Psoas muscle (tissue), 8 donors: Measurements from ENCODE around the gene FLNA. TPM values are rescaled to one million over a fixed set of nuclear protein-coding genes. Genes with fewer than 3 reads are reported as not detected.

Experiments used
- ATAC-seq, 4 donors: fragments of 200-7000 bp; cut with Tn5 transposase; one replicate each; pipeline ENCODE4 v1.9.1; 2020; ENCODE audit warnings: moderate library complexity in 3 of 4, mild to moderate bottlenecking in 2 of 4
- DNase-seq, 2 donors: peaks; one replicate each; pipeline ENCODE4 v3.0.0-alpha.2; 2020
- H3K27ac ChIP-seq: fragments of 200-600 bp; one replicate; pipeline ENCODE4 v1.8.0; 2022
- H3K27me3 ChIP-seq, 3 donors: fragments of 200-600 bp in 1 of 3; one replicate each; pipeline versions ENCODE4 v1.6.1 to v1.8.0; 2013 to 2022; ENCODE audit warnings: low read length in 2 of 3, mild to moderate bottlenecking in 2 of 3, moderate library complexity in 1 of 3; ENCODE audit not compliant: insufficient read depth in 3 of 3
- H3K36me3 ChIP-seq, 2 donors: fragments of 200-600 bp in 1 of 2; one replicate each; pipeline versions ENCODE4 v1.6.1 to v1.8.0; 2013 to 2022; ENCODE audit warnings: low read depth in 1 of 2, mild to moderate bottlenecking in 1 of 2, moderate library complexity in 1 of 2; ENCODE audit not compliant: insufficient read depth in 1 of 2
- H3K4me1 ChIP-seq: fragments of 200-600 bp; one replicate; pipeline ENCODE4 v1.8.0; 2022
- H3K4me3 ChIP-seq: fragments of 200-600 bp; one replicate; pipeline ENCODE4 v1.8.0; 2022; ENCODE audit warnings: mild to moderate bottlenecking
- H3K9me3 ChIP-seq: fragments of 200-600 bp; one replicate; pipeline ENCODE4 v1.8.0; 2022
- CTCF ChIP-seq: fragments of 200-600 bp; IDR thresholded peaks from one replicate; pipeline ENCODE4 v1.8.0; 2022; ENCODE audit warnings: antibody characterized with exemption
- WGBS, 3 donors: extraction: QIAGEN DNeasy Blood & Tissue Kit; methylation state at CpG; one replicate each; pipeline versions ENCODE4 v1.1.6 to v1.1.7; 2013; 5-methylcytosine and 5-hydroxymethylcytosine counted together
- intact Hi-C, 2 donors: fragments of 100-400 bp; cut with DNase I; formaldehyde crosslinking; loops; one replicate each; pipeline versions ENCODE4 v1.11.0 to v1.14.2; 2022
- polyA plus RNA-seq, 3 donors: library from polyadenylated mRNA; stranded (reverse); fragments of 200-250 nt; gene quantifications; one replicate each; pipeline ENCODE4 v1.2.3, GENCODE V29; 2013
- total RNA-seq, 4 donors: library from RNA; stranded (reverse); fragmentation: NEBNext Ultra II Directional in 2 of 4; extraction: Animal tissue kit (Norgen Biotek cat#: 25700) in 2 of 4; gene quantifications; one replicate each; pipeline versions ENCODE4 v1.2.1 to v1.2.4, GENCODE V29; 2021 to 2023
- donor health status: healthy with polysubstance abuse.
- donor health status: DM: no; HTN: no; CAD: no; lungs with moderate emphysema.
- donor health status: Bipolar disorder and iron deficiency.
- donor health status: healthy.
- donor health status: DM: yes; HTN: yes; CAD: no.
- donor health status: DM: no; HTN: no; CAD: no.
- donor health status: DM: no; HTN: no; CAD: no.
- donor health status: DM: yes; HTN: yes; CAD: no.

The FLNA gene
- total and polyA plus RNA-seq, 7 donors, result 45.7 to 106 (median 67.4) TPM

GRCh38 chrX:154321152-154321551, 53.3 kb downstream of the FLNA start:
- no peak for TF ChIP-seq CTCF
- no peak overlapping the region for H3K27ac ChIP-seq
- intact Hi-C loops, result no loop called here
- peaks cover 0 to 8% (median 0%) of the 10 kb centered on the region in 3 donors for H3K27me3 ChIP-seq
- no peaks in the 10 kb centered on the region for H3K36me3 ChIP-seq
- DNase-seq, result no peak
- no peak overlapping the region for H3K4me3 ChIP-seq
- WGBS, 3 donors, result 77 to 87% (median 84%) methylated on average over 7 of the region's 7 CpGs
- no peaks in the 10 kb centered on the region for H3K9me3 ChIP-seq
- no peaks in the 10 kb centered on the region for H3K4me1 ChIP-seq
- no peak for ATAC-seq

DNA sequence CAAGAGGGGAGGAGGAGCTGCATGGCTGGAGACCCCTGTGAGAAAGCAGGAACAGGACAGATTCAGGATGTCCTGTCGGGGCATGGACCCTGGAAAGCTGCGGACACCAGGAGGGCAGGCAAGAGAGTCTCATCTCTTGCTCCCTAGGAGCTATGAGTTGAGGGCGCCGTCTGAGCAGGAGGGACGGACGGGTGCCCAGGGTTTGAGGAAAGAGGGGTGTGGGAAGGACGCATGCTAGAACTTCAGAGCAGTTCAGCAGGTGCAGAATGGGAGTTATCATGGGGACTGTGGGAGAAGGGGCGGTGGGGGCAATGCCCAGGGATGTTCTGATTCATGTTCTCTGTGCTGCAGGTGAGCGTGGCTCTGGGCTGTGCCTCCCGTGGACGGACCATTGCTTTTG, 54.0 kb downstream of the FLNA start:
- no peak for ATAC-seq
- no peak overlapping the region for H3K27ac ChIP-seq

DNA sequence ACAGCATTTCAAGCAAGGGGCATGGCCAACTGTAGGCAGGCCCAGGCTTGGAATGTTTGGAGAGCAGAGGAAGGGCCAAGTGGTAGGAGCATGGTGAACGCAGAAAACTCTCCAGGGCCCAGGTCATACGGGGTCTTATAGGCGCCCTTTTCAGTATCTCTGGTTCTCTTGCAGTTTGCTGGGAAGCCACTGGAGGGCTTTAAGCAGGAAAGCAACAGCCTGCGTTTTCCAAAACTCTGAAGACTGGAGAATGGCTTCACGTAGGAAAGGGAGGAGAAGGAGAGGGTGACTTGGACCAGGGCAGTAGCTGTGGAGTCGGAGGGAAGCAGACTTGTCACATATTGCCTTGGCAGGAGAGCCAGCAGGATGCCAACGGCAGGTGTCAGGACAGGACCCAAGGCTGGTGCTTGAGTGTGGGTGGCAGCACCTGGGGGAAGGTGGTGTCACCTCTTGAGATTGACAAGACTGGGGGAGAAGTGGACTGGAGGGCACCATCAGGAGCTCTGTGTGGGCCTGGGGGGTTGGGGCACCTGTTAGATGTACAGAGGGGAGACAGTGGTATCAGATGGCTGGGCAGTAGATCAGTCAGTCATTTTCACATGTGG, 56.9 kb downstream of the FLNA start:
- Histone ChIP-seq H3K27me3 (peaks cover 0 to 22% (median 0%) of the 10 kb centered on the region in 3 donors), H3K36me3 (no peaks in the 10 kb centered on the region), H3K4me3 (no peak overlapping the region), H3K9me3 (no peaks in the 10 kb centered on the region), H3K4me1 (no peaks in the 10 kb centered on the region), H3K27ac (no peak overlapping the region)
- peak in 3 of 4 donors; percentile 25 to 50 (median 28) for ATAC-seq
- intact Hi-C loops, result loop anchor here in 1 of 2 donors (5.0 kb wide), 1 partner anchor 215 kb away; no protein-coding TSS in a partner anchor
- TF ChIP-seq CTCF, result peak; percentile 40
- WGBS, 3 donors, result 15 to 24% (median 21%) methylated on average over 6 to 7 of the region's 7 CpGs
- no peak for DNase-seq

More for the DNA sequence above, 54.0 kb downstream of the FLNA start:
- Histone ChIP-seq H3K36me3 (no peaks in the 10 kb centered on the region), H3K4me1 (no peaks in the 10 kb centered on the region), H3K27me3 (peaks cover 0 to 10% (median 0%) of the 10 kb centered on the region in 3 donors), H3K4me3 (no peak overlapping the region), H3K9me3 (no peaks in the 10 kb centered on the region)
- intact Hi-C loops, result no loop called here
- no peak for DNase-seq
- no peak for TF ChIP-seq CTCF
- 86 to 92% (median 92%) methylated on average over 7 to 11 of the region's 11 CpGs for WGBS, 3 donors

DNA sequence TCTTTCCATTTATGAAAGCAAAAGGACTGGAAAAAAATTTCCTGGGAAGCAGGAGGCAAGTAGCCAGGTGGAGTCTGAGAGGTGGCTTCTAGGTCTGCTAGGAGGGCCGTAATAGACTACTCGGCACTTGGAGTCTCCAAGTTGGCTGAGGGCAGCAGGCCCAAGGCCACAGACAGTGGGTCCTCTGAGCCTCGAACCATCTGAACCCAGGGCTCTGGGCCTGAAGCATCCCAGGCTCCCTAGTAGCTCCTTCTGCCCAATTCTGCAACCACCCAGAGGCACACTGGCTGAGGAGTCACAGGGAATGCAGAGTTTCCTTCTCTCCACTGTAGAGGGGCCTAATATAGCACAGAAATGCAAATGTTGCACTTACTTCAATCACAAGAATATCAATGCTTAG, 59.0 kb downstream of the FLNA start:
- H3K4me3 ChIP-seq, result no peak overlapping the region
- no peaks in the 10 kb centered on the region for H3K9me3 ChIP-seq
- intact Hi-C loops, result loop anchor here in 1 of 2 donors (5.0 kb wide), 1 partner anchor 217 kb away; no protein-coding TSS in a partner anchor
- no peak for DNase-seq
- ATAC-seq, result no peak
- no peaks in the 10 kb centered on the region for H3K4me1 ChIP-seq
- H3K36me3 ChIP-seq, result no peaks in the 10 kb centered on the region
- H3K27me3 ChIP-seq, result peaks cover 0 to 26% (median 0%) of the 10 kb centered on the region in 3 donors
- H3K27ac ChIP-seq, result no peak overlapping the region
- WGBS, 3 donors, result 84 to 100% (median 93%) methylated on average over 2 to 3 of the region's 3 CpGs
- TF ChIP-seq CTCF, result no peak

- WGBS, 3 donors, result 76 to 86% (median 83%) methylated on average over 5 of the region's 5 CpGs
- H3K4me3 ChIP-seq, result no peak overlapping the region
- intact Hi-C loops, result no loop called here
- DNase-seq (no peak), ATAC-seq (no peak)
- TF ChIP-seq CTCF, result no peak
- H3K36me3 ChIP-seq, result no peaks in the 10 kb centered on the region
- no peak overlapping the region for H3K27ac ChIP-seq
- peaks cover 0 to 24% (median 0%) of the 10 kb centered on the region in 3 donors for H3K27me3 ChIP-seq
- no peaks in the 10 kb centered on the region for H3K9me3 ChIP-seq
- no peaks in the 10 kb centered on the region for H3K4me1 ChIP-seq
Observed at GRCh38 chrX:154313147-154313546, 61.3 kb downstream of the FLNA start.
